HL-60/S4 treated with phorbol 12-myristate 13-acetate at 8.2 ng/mL for 4 days and 3 days (cell line): ENCODE data around the gene SLC48A1.

Experiments
- in situ Hi-C: fragments of 300-500 bp; cut with MboI; formaldehyde crosslinking; loops from 2 replicates; pipeline ENCODE4 v1.15.0; 2022; ENCODE audit warnings: low sequenced_read_pairs

Gene SLC48A1

GRCh38 chr12:47819138-47819895 lies 46.3 kb downstream of the SLC48A1 start:
- in situ Hi-C loops = no loop called here

GRCh38 chr12:47819896-47820630 lies 47.0 kb downstream of the SLC48A1 start, which contains the start of gene HDAC7:
HDAC7 (minus strand) TSS chr12:47819903; CDS start chr12:47819785, 118 bp downstream.
- in situ Hi-C loops = no loop called here

- in situ Hi-C loops = no loop called here
Measured at GRCh38 chr12:47820631-47821345, 47.8 kb downstream of the SLC48A1 start.

- in situ Hi-C loops = no loop called here
Measured at GRCh38 chr12:47821346-47821706, 48.3 kb downstream of the SLC48A1 start.

- in situ Hi-C loops = no loop called here
Measured at GRCh38 chr12:47822401-47822800, 49.4 kb downstream of the SLC48A1 start.

- in situ Hi-C loops = no loop called here
Measured at GRCh38 chr12:47822863-47823262, 49.8 kb downstream of the SLC48A1 start.

GRCh38 chr12:47823422-47824086 lies 50.5 kb downstream of the SLC48A1 start:
- in situ Hi-C loops = no loop called here

- in situ Hi-C loops = no loop called here
Measured at GRCh38 chr12:47824198-47824597, 51.2 kb downstream of the SLC48A1 start.

GRCh38 chr12:47824635-47825034 lies 51.6 kb downstream of the SLC48A1 start:
- in situ Hi-C loops = no loop called here

- in situ Hi-C loops = no loop called here
Measured at GRCh38 chr12:47825173-47825639, 52.2 kb downstream of the SLC48A1 start.

GRCh38 chr12:47828008-47828975 lies 55.3 kb downstream of the SLC48A1 start:
- in situ Hi-C loops = no loop called here

- in situ Hi-C loops = no loop called here
Measured at GRCh38 chr12:47828976-47829482, 56.0 kb downstream of the SLC48A1 start.

- in situ Hi-C loops = no loop called here
Measured at GRCh38 chr12:47829584-47829983, 56.5 kb downstream of the SLC48A1 start.
